Mesenchymal stem cell (in vitro differentiated cells and primary cell): ENCODE measurements around the gene IL36G.
A peak's percentile ranks its signal among the peaks of the same experiment; 100 is the strongest.

ENCODE experiments used
- DNase-seq: peaks from one replicate; pipeline ENCODE4 v3.0.0-alpha.2; 2013
- H2AFZ ChIP-seq: one replicate; pipeline ENCODE4 v1.6.1; 2013; ENCODE audit warnings: low read depth, mild to moderate bottlenecking, control low read depth, inconsistent platforms, low read length, moderate library complexity
- H2AK5ac ChIP-seq: 2 replicates; pipeline ENCODE4 v1.6.1; 2013; ENCODE audit warnings: low read length, moderate library complexity, mild to moderate bottlenecking, inconsistent platforms; ENCODE audit not compliant: severe bottlenecking
- H2BK120ac ChIP-seq: one replicate; pipeline ENCODE4 v1.6.1; 2013; ENCODE audit warnings: low read depth, mild to moderate bottlenecking, inconsistent platforms, low read length, moderate library complexity
- H2BK12ac ChIP-seq, 2 experiments: one replicate each; pipeline ENCODE4 v1.6.1; 2013; ENCODE audit warnings: inconsistent platforms in 2 of 2, low read length in 2 of 2, mild to moderate bottlenecking in 2 of 2, moderate library complexity in 2 of 2, control low read depth in 1 of 2
- H2BK15ac ChIP-seq: one replicate; pipeline ENCODE4 v1.6.1; 2013; ENCODE audit warnings: mild to moderate bottlenecking, low read depth, inconsistent platforms; ENCODE audit not compliant: poor library complexity, severe bottlenecking
- H2BK5ac ChIP-seq: 2 replicates; pipeline ENCODE4 v1.6.1; 2013; ENCODE audit warnings: low read depth, mild to moderate bottlenecking, low read length, control low read depth, inconsistent platforms; ENCODE audit not compliant: poor library complexity, severe bottlenecking
- H3K14ac ChIP-seq, 2 experiments: one replicate each; pipeline ENCODE4 v1.6.1; 2013; ENCODE audit warnings: inconsistent platforms in 2 of 2, low read length in 2 of 2, control low read depth in 1 of 2, mild to moderate bottlenecking in 1 of 2, moderate library complexity in 1 of 2
- H3K18ac ChIP-seq, 2 experiments: one replicate each; pipeline ENCODE4 v1.6.1; 2013; ENCODE audit warnings: inconsistent platforms in 2 of 2, low read length in 2 of 2, control low read depth in 1 of 2, low read depth in 1 of 2, mild to moderate bottlenecking in 1 of 2
- H3K23ac ChIP-seq, 2 experiments: one replicate each; pipeline ENCODE4 v1.6.1; 2013; ENCODE audit warnings: inconsistent platforms in 2 of 2, low read length in 2 of 2, mild to moderate bottlenecking in 2 of 2, moderate library complexity in 2 of 2, control low read depth in 1 of 2
- H3K27ac ChIP-seq: 2 replicates; pipeline ENCODE4 v1.5.1; 2013; ENCODE audit warnings: mild to moderate bottlenecking, moderate library complexity, low read length, control low read depth, inconsistent platforms; ENCODE audit not compliant: poor library complexity, severe bottlenecking
- H3K27me3 ChIP-seq, 2 experiments: 2 replicates each; pipeline versions ENCODE4 v1.6.1 to v1.7.0; 2013; ENCODE audit warnings: low read length in 2 of 2, mild to moderate bottlenecking in 2 of 2, moderate library complexity in 2 of 2, control low read depth in 1 of 2, inconsistent platforms in 1 of 2; ENCODE audit not compliant: control insufficient read depth in 1 of 2, insufficient read depth in 1 of 2
- H3K36me3 ChIP-seq, 2 experiments: 2 replicates each; pipeline versions ENCODE4 v1.6.1 to v1.7.0; 2013; ENCODE audit warnings: low read length in 2 of 2, control low read depth in 1 of 2, inconsistent platforms in 1 of 2, low read depth in 1 of 2, mild to moderate bottlenecking in 1 of 2; ENCODE audit not compliant: insufficient read depth in 2 of 2, control insufficient read depth in 1 of 2
- H3K4ac ChIP-seq, 2 experiments: one replicate each; pipeline ENCODE4 v1.6.1; 2013; ENCODE audit warnings: inconsistent platforms in 2 of 2, low read length in 2 of 2, mild to moderate bottlenecking in 2 of 2, moderate library complexity in 2 of 2, control low read depth in 1 of 2, low read depth in 1 of 2
- H3K4me1 ChIP-seq: 2 replicates; pipeline ENCODE4 v1.6.1; 2013; ENCODE audit warnings: low read depth, low read length, control low read depth; ENCODE audit not compliant: control insufficient read depth, insufficient read depth
- H3K4me2 ChIP-seq: 2 replicates; pipeline ENCODE4 v1.6.1; 2013; ENCODE audit warnings: low read length, mild to moderate bottlenecking, inconsistent platforms; ENCODE audit not compliant: poor library complexity, severe bottlenecking
- H3K4me3 ChIP-seq, 2 experiments: 2 replicates each; pipeline versions ENCODE4 v1.5.1 to v1.7.0; 2013; ENCODE audit warnings: low read length in 2 of 2, mild to moderate bottlenecking in 2 of 2, control low read depth in 1 of 2, low read depth in 1 of 2; ENCODE audit not compliant: insufficient read depth in 1 of 2
- H3K79me1 ChIP-seq: replicated peaks from 2 replicates; pipeline ENCODE4 v1.6.1; 2013; ENCODE audit warnings: mild to moderate bottlenecking, control low read depth, low read length, inconsistent platforms; ENCODE audit not compliant: poor library complexity, severe bottlenecking
- H3K9ac ChIP-seq: 2 replicates; pipeline ENCODE4 v1.7.0; 2013; ENCODE audit warnings: mild to moderate bottlenecking, low read length, moderate library complexity
- H3K9me3 ChIP-seq: 2 replicates; pipeline ENCODE4 v1.7.0; 2013; ENCODE audit warnings: mild to moderate bottlenecking, low read length; ENCODE audit not compliant: control insufficient read depth
- H4K8ac ChIP-seq: one replicate; pipeline ENCODE4 v1.6.1; 2013; ENCODE audit warnings: inconsistent platforms, mild to moderate bottlenecking, low read length, moderate library complexity
- H4K91ac ChIP-seq: one replicate; pipeline ENCODE4 v1.6.1; 2013; ENCODE audit warnings: mild to moderate bottlenecking, low read length, inconsistent platforms
- WGBS: methylation state at CpG from one replicate; pipeline ENCODE4 v1.1.7; 2013; ENCODE audit warnings: mixed read lengths; 5-methylcytosine and 5-hydroxymethylcytosine counted together

The IL36G gene

GRCh38 chr2:112959109-112959812 is 18.5 kb upstream of the IL36G start:
- no peaks in the 10 kb centered on the region for H3K9me3 ChIP-seq
- no peak overlapping the region for H2BK5ac ChIP-seq
- H3K27me3 ChIP-seq: peaks cover 45 to 69% of the 10 kb centered on the region in 2 experiments
- H3K4me2 ChIP-seq: no peak overlapping the region
- H3K4me3 ChIP-seq: no peak overlapping the region
- no peak overlapping the region for H4K91ac ChIP-seq
- H2BK12ac ChIP-seq: no peak overlapping the region
- H3K4ac ChIP-seq: no peak overlapping the region
- H3K23ac ChIP-seq: no peak overlapping the region
- no peak overlapping the region for H3K18ac ChIP-seq
- no peak overlapping the region for H3K9ac ChIP-seq
- no peaks in the 10 kb centered on the region for H3K36me3 ChIP-seq
- no peak overlapping the region for H2AK5ac ChIP-seq
- H4K8ac ChIP-seq: no peak overlapping the region
- whole genome bisulfite sequencing: 69% methylated on average over 14 of the region's 14 CpGs
- peak; percentile 18 for DNase-seq
- no peak overlapping the region for H3K27ac ChIP-seq
- H2AFZ ChIP-seq: no peak overlapping the region
- H3K79me1 ChIP-seq: no peaks in the 10 kb centered on the region
- no peak overlapping the region for H2BK120ac ChIP-seq
- H3K4me1 ChIP-seq: peaks cover 6% of the 10 kb centered on the region
- H3K14ac ChIP-seq: no peak overlapping the region
- H2BK15ac ChIP-seq: no peak overlapping the region

GRCh38 chr2:112960230-112960825 is 17.5 kb upstream of the IL36G start:
- Histone ChIP-seq H2BK120ac (no peak overlapping the region), H3K79me1 (no peaks in the 10 kb centered on the region), H3K4me3 (no peak overlapping the region), H2AFZ (no peak overlapping the region), H3K36me3 (no peaks in the 10 kb centered on the region), H2BK5ac (no peak overlapping the region), H3K14ac (no peak overlapping the region), H2BK12ac (no peak overlapping the region), H3K9me3 (no peaks in the 10 kb centered on the region), H4K8ac (no peak overlapping the region), H3K18ac (no peak overlapping the region), H3K4me1 (peaks cover 6% of the 10 kb centered on the region), H3K4me2 (no peak overlapping the region), H2AK5ac (no peak overlapping the region), H3K27ac (no peak overlapping the region), H3K4ac (no peak overlapping the region), H3K27me3 (peaks cover 43 to 59% of the 10 kb centered on the region in 2 experiments), H3K23ac (no peak overlapping the region), H3K9ac (no peak overlapping the region), H2BK15ac (no peak overlapping the region), H4K91ac (no peak overlapping the region)
- WGBS: 57% methylated on average over 2 of the region's 2 CpGs
- no peak for DNase-seq

- no peak overlapping the region for H2BK12ac ChIP-seq
- no peaks in the 10 kb centered on the region for H3K79me1 ChIP-seq
- DNase-seq: no peak
- H3K4me2 ChIP-seq: no peak overlapping the region
- no peak overlapping the region for H2AK5ac ChIP-seq
- H2BK5ac ChIP-seq: no peak overlapping the region
- H3K36me3 ChIP-seq: no peaks in the 10 kb centered on the region
- no peaks in the 10 kb centered on the region for H3K9me3 ChIP-seq
- no peak overlapping the region for H3K18ac ChIP-seq
- no peak overlapping the region for H3K9ac ChIP-seq
- no peak overlapping the region for H3K4me3 ChIP-seq
- no peak overlapping the region for H3K14ac ChIP-seq
- no peak overlapping the region for H3K27ac ChIP-seq
- no peak overlapping the region for H2BK15ac ChIP-seq
- 77% methylated on average over 3 of the region's 3 CpGs for WGBS
- H3K27me3 ChIP-seq: peaks cover 33 to 40% of the 10 kb centered on the region in 2 experiments
- no peak overlapping the region for H3K4ac ChIP-seq
- no peak overlapping the region for H4K91ac ChIP-seq
- H4K8ac ChIP-seq: no peak overlapping the region
- H2BK120ac ChIP-seq: no peak overlapping the region
- peaks cover 6% of the 10 kb centered on the region for H3K4me1 ChIP-seq
- H3K23ac ChIP-seq: no peak overlapping the region
- H2AFZ ChIP-seq: no peak overlapping the region
Observed at GRCh38 chr2:112962308-112963175, 15.3 kb upstream of the IL36G start.

- Histone ChIP-seq H2BK5ac (no peak overlapping the region), H3K9ac (no peak overlapping the region), H3K14ac (no peak overlapping the region), H3K23ac (no peak overlapping the region), H4K91ac (no peak overlapping the region), H2BK15ac (no peak overlapping the region), H3K9me3 (no peaks in the 10 kb centered on the region), H2AK5ac (no peak overlapping the region), H2AFZ (no peak overlapping the region), H3K18ac (no peak overlapping the region), H3K79me1 (no peaks in the 10 kb centered on the region), H4K8ac (no peak overlapping the region), H3K4me1 (no peaks in the 10 kb centered on the region), H3K27ac (no peak overlapping the region), H2BK120ac (no peak overlapping the region), H3K4ac (no peak overlapping the region), H2BK12ac (no peak overlapping the region), H3K27me3 (peaks cover 38 to 49% of the 10 kb centered on the region in 2 experiments), H3K4me2 (no peak overlapping the region), H3K36me3 (no peaks in the 10 kb centered on the region), H3K4me3 (no peak overlapping the region)
- DNase-seq: no peak
- 100% methylated on average over 2 of the region's 2 CpGs for WGBS
Observed at GRCh38 chr2:112967023-112967422, 10.8 kb upstream of the IL36G start.
